ENCODE measurements around the gene HMCN2.

GRCh38 chr9:130427326-130427725 lies 161.8 kb downstream of the HMCN2 start:
- TF ChIP-seq CTCF (IDR thresholded peaks at IDR 0.05), result no peak
- no peak for TF ChIP-seq EZH2 (IDR thresholded peaks at IDR 0.05; ENCODE audit: borderline replicate concordance, insufficient read depth, low read depth, low read length, poor library complexity, severe bottlenecking)
